Measurements from ENCODE around the gene AARS2.
A peak's percentile ranks its signal among the peaks of the same experiment; 100 is the strongest.

AARS2 gene

DNA sequence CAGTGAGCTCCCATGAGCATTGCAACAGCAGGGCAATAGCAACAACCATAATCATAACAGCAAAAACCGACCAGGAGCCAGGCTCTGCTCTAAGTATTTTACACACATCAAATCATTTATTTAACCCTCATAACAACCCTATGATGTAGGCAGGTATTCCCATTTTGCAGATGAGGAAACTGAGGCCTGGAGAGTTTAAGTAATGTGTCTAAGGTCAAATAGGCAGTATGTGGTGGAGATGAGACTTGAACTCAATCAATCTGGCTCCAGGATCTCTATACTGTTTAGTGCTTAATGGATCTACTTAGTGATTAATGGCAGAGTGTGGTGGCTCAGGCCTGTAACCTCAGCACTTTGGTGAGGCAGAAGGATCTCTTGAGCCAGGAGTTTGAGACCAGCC is 39.5 kb downstream of the AARS2 start:
- no peak overlapping the region for H3K4me3 ChIP-seq (ENCODE audit: low read length)
- DNase-seq (ENCODE audit: low read depth) = no peak
- TF ChIP-seq, protein P1, sequence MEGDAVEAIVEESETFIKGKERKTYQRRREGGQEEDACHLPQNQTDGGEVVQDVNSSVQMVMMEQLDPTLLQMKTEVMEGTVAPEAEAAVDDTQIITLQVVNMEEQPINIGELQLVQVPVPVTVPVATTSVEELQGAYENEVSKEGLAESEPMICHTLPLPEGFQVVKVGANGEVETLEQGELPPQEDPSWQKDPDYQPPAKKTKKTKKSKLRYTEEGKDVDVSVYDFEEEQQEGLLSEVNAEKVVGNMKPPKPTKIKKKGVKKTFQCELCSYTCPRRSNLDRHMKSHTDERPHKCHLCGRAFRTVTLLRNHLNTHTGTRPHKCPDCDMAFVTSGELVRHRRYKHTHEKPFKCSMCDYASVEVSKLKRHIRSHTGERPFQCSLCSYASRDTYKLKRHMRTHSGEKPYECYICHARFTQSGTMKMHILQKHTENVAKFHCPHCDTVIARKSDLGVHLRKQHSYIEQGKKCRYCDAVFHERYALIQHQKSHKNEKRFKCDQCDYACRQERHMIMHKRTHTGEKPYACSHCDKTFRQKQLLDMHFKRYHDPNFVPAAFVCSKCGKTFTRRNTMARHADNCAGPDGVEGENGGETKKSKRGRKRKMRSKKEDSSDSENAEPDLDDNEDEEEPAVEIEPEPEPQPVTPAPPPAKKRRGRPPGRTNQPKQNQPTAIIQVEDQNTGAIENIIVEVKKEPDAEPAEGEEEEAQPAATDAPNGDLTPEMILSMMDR (conservative IDR thresholded peaks at IDR 0.05; ENCODE audit: low read depth, low read length) = no peak

DNA sequence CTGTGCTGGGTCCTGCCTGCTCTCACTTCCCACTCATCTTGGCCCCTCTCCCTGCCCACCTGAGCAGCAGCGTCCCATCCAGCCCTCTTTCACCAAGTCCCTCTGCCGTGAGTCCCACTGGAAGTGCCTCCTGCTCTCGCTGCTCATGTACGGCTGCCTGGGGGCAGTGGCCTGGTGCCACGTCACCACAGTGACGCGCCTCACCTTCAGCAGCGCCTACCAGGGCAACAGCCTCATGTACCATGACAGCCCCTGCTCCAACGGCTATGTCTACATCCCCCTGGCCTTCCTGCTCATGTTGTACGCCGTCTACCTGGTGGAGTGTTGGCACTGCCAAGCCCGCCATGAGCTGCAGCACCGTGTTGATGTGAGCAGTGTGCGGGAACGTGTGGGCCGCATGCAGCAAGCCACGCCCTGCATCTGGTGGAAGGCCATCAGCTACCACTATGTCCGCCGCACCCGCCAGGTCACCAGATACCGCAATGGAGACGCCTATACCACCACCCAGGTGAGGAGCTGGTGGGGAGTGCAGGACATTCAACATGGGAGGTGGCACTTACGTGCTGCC is 40.1 kb downstream of the AARS2 start:
- no peak overlapping the region for H3K4me3 ChIP-seq (ENCODE audit: low read length)
- no peak for DNase-seq (ENCODE audit: low read depth)
- TF ChIP-seq, protein P1 (conservative IDR thresholded peaks at IDR 0.05; ENCODE audit: low read depth, low read length) = no peak

DNA sequence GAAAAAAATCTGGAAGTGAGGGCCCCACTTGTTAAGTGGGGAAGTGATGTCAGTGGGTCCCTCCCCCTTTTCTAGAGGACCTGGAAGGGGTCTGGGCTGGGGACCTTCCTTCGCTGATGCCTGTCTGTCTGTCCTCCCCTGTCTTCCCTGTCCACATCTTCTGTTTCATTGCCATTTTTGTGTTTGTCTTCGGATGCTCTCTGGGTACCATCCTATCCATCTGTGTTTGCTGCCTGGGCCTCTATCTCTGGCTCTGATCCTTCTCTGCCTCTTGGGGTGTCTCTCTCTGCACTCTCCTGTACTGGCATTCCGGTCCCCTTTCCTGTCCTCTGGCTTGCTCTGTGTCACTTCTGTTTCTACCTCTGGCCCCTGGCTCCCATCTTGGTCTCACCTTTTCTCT is 40.6 kb downstream of the AARS2 start:
- TF ChIP-seq, protein P1 (conservative IDR thresholded peaks at IDR 0.05; ENCODE audit: low read depth, low read length) = no peak
- H3K4me3 ChIP-seq (ENCODE audit: low read length) = no peak overlapping the region
- no peak for DNase-seq (ENCODE audit: low read depth)

DNA sequence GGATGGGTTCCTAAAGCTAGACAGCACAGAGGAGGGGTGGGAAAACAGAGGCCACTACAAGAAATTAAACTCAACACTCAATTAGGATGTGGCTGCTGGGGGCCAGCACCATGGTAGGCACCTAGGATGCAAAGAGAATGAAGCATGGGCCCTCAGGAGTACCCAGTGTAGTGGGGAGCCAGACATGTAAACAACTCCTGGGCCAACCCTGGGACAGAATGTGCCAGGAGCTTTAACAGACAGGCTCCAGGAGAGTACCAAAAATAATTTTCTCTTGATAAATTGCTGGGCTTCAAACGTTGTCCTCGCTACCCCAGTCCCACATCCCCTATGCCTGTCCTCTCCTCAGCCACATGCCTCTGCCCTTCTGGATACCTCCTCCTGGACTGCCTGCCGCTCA is 41.2 kb downstream of the AARS2 start:
- no peak for DNase-seq (ENCODE audit: low read depth)
- no peak overlapping the region for H3K4me3 ChIP-seq (ENCODE audit: low read length)
- TF ChIP-seq, protein P1 (conservative IDR thresholded peaks at IDR 0.05; ENCODE audit: low read depth, low read length) = no peak

DNA sequence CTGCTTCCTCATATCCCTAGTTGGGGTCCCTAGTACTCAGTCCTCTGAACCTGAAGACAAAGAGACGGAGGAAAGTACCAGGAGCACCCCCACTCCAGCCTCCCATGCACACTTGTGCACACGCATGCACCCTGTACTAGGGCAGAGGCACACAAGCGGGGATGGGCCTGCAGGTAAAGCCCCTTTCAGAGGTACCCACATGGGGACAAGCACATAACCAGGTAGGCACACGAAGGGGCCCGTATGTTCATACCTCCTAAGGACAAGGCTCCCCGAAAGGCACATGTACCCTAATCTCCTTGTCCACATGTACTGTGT is 41.8 kb downstream of the AARS2 start:
- DNase-seq (ENCODE audit: low read depth) = no peak
- TF ChIP-seq, protein P1 (conservative IDR thresholded peaks at IDR 0.05; ENCODE audit: low read depth, low read length) = no peak
- no peak overlapping the region for H3K4me3 ChIP-seq (ENCODE audit: low read length)

DNA sequence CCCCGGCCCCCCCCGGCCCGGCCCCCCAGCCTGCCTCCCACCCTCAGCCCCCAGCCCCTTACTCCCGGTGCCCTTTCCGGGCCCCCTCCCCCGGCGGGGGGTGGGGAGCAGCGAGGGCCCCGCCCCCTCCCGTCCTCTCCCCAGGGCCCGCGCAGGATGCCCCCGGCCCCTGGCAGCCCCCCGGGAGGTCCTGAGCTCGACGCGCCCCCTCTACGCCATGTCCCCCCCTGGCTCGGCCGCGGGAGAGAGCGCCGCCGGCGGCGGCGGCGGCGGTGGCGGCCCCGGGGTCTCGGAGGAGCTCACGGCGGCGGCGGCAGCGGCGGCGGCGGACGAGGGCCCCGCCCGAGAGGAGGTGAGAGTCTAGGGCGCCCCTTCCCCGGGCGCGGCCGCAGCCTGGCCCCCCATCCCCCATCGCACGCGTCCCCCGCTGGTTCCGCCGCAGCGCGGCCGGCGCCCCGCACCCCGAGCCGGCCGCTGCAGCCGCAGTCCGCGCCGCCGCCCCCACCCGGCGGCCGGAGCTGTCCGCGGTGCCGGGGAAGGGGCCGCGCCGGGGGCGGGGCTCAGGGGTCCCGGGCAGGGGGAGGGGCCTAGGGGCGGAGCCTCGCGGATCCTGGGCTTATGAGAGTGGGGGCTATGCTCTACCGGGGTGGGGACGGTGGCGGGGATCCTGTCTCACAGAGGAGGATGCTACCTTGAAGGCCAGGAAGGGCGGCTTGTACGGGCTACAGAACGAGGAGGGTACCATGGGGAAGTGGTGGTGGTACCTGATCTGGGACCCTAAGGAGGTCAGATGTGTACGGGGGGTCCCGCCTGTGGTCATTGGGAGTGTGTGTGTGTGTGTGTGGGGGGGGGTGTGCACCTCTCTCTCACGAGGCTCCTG is 42.4 kb downstream of the AARS2 start:
- H3K4me3 ChIP-seq (ENCODE audit: low read length) = peak overlapping the region; percentile 21
- DNase-seq (ENCODE audit: low read depth) = no peak
- TF ChIP-seq, protein P1 (conservative IDR thresholded peaks at IDR 0.05; ENCODE audit: low read depth, low read length) = no peak

Measured in retinal pigment epithelial cell (primary cell).